ENCODE measurements around the gene NCR1. TPM values are rescaled to one million over a fixed set of nuclear protein-coding genes. Genes with fewer than 3 reads are reported as not detected.

The NCR1 gene
- total and polyA plus RNA-seq, 2 of the 8 experiments (the other 6 are each of a cell fraction or from before 2014, with no cell fraction given), result 1.5 to 5.1 TPM

DNA sequence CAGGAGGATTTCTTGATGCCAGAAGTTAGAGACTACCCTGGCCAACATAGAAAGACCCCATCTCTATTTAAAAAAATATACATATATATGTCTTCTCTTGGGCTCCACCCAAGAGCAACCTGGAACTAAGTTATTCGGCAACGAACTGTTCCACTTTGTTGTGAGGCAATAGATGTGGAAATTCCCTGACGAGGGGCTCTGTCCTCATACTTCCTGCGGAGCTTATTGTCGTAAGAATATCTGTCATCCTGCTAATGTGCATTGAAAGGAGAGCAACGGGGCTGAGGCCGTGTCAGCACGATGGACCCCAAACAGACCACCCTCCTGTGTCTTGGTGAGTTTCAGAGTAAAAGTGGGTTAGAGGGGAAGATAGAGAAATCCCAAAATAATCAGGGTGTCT, 32.0 kb upstream of the NCR1 start, which contains the start of gene FCAR:
FCAR (plus strand) TSS at position 246 of the 400 bp plus-strand sequence; CDS start at position 301, 55 bp downstream.
- no peak within 1 kb of the TSS for H3K56ac ChIP-seq (replicated peaks; ENCODE audit: insufficient read length, low read depth, low read length)
- no peaks in the 10 kb centered on the region for H3K36me3 ChIP-seq (ENCODE audit: control insufficient read depth in 2 of 4, insufficient read depth in 4 of 4, low read length in 3 of 4)
- no peaks in the 10 kb centered on the region for H3K27me3 ChIP-seq (replicated peaks in 1 of 4; ENCODE audit: control insufficient read depth in 3 of 4, extremely low read depth in 1 of 4, insufficient read depth in 3 of 4, low read length in 3 of 4)
- no peak within 1 kb of the TSS for H2BK12ac ChIP-seq (ENCODE audit: low read depth, low read length)
- H3K4me2 ChIP-seq (ENCODE audit: insufficient read depth in 1 of 2, low read depth in 2 of 2, low read length in 2 of 2), result no peak within 1 kb of the TSS
- H3K4me3 ChIP-seq (ENCODE audit: extremely low read depth in 1 of 4, insufficient read depth in 2 of 4, low read depth in 3 of 4, low read length in 4 of 4), result no peak within 1 kb of the TSS
- no peak within 1 kb of the TSS for H2BK120ac ChIP-seq (replicated peaks; ENCODE audit: low read depth, low read length)
- H2AFZ ChIP-seq (ENCODE audit: low read length), result no peak within 1 kb of the TSS
- H4K20me1 ChIP-seq (replicated peaks in 1 of 2; ENCODE audit: control insufficient read depth in 1 of 2, insufficient read depth in 2 of 2, low read length in 2 of 2), result no peaks in the 10 kb centered on the region
- no peak within 1 kb of the TSS for H4K91ac ChIP-seq (replicated peaks; ENCODE audit: insufficient read length, low read length)
- no peak within 1 kb of the TSS for H3K23ac ChIP-seq (ENCODE audit: insufficient read length)
- no peak within 1 kb of the TSS for H2BK15ac ChIP-seq (ENCODE audit: low read length)
- H3K27ac ChIP-seq (ENCODE audit: low read depth, low read length), result no peak within 1 kb of the TSS
- FAIRE-seq, result no peak
- CTCF ChIA-PET (ENCODE audit: partially characterized antibody), result no interaction called here
- H2BK5ac ChIP-seq (ENCODE audit: low read depth, low read length), result no peak within 1 kb of the TSS
- no peak within 1 kb of the TSS for H2AK5ac ChIP-seq (ENCODE audit: low read depth, low read length)
- H3K79me2 ChIP-seq (ENCODE audit: control insufficient read depth in 1 of 2, insufficient read depth in 2 of 2, low read length in 2 of 2), result no peaks in the 10 kb centered on the region
- WGBS, 2 experiments (ENCODE audit: extremely low coverage in 1 of 2, insufficient coverage in 1 of 2, insufficient read length in 1 of 2, insufficient replicate concordance in 2 of 2, low coverage in 1 of 2, low lambda C conversion rate in 2 of 2, missing lambda C conversion rate in 1 of 2), result 87% methylated on average over 8 of the region's 8 CpGs; no CpG with 5 or more reads in 1 of the 2 experiments
- H3K4me1 ChIP-seq (replicated peaks in 1 of 4; ENCODE audit: control insufficient read depth in 3 of 4, insufficient read depth in 4 of 4, low read length in 3 of 4), result no peaks in the 10 kb centered on the region
- no peak within 1 kb of the TSS for H3K18ac ChIP-seq (ENCODE audit: extremely low read depth, low read length)
- POLR2A ChIA-PET (ENCODE audit: partially characterized antibody), result no interaction called here
- H2BK20ac ChIP-seq (ENCODE audit: low read length), result no peak within 1 kb of the TSS
- H3K9ac ChIP-seq (replicated peaks in 1 of 4; ENCODE audit: extremely low read depth in 1 of 4, low read depth in 3 of 4, low read length in 3 of 4), result no peak within 1 kb of the TSS
- H3K9me3 ChIP-seq (ENCODE audit: insufficient read depth in 2 of 2, low read depth in 1 of 2, low read length in 1 of 2), result peaks cover 0 to 3% of the 10 kb centered on the region in 2 experiments; a peak in 2 of 4 replicates
- no peak within 1 kb of the TSS for H4K8ac ChIP-seq (ENCODE audit: extremely low read depth, insufficient read depth, low read length)
- H4K5ac ChIP-seq (ENCODE audit: insufficient read length, low read depth, low read length), result no peak within 1 kb of the TSS
- H3K79me1 ChIP-seq (ENCODE audit: low read depth, low read length), result no peaks in the 10 kb centered on the region
- no peak for DNase-seq (ENCODE audit: low read depth in 1 of 2, low spot score in 2 of 2)
- H3K14ac ChIP-seq (ENCODE audit: insufficient read length), result no peak within 1 kb of the TSS
- H3K23me2 ChIP-seq (ENCODE audit: low read depth, low read length), result no peaks in the 10 kb centered on the region
- H3K4ac ChIP-seq (replicated peaks; ENCODE audit: insufficient read length, low read depth, low read length), result no peak within 1 kb of the TSS
- TF ChIP-seq CBX5 (IDR thresholded peaks at IDR 0.05; ENCODE audit: low read depth, low read length), result no peak
- no peak for TF ChIP-seq USF2 (IDR thresholded peaks at IDR 0.05; ENCODE audit: low read length)
- TF ChIP-seq GABPA (IDR thresholded peaks at IDR 0.05; ENCODE audit: borderline replicate concordance, insufficient read depth, low read length), result no peak
- TF ChIP-seq KDM4A (IDR thresholded peaks at IDR 0.05; ENCODE audit: low read depth, low read length, severe bottlenecking), result no peak

Measured in H1 (cell line).